Measurements from ENCODE around the gene PLXNA2.

DNA sequence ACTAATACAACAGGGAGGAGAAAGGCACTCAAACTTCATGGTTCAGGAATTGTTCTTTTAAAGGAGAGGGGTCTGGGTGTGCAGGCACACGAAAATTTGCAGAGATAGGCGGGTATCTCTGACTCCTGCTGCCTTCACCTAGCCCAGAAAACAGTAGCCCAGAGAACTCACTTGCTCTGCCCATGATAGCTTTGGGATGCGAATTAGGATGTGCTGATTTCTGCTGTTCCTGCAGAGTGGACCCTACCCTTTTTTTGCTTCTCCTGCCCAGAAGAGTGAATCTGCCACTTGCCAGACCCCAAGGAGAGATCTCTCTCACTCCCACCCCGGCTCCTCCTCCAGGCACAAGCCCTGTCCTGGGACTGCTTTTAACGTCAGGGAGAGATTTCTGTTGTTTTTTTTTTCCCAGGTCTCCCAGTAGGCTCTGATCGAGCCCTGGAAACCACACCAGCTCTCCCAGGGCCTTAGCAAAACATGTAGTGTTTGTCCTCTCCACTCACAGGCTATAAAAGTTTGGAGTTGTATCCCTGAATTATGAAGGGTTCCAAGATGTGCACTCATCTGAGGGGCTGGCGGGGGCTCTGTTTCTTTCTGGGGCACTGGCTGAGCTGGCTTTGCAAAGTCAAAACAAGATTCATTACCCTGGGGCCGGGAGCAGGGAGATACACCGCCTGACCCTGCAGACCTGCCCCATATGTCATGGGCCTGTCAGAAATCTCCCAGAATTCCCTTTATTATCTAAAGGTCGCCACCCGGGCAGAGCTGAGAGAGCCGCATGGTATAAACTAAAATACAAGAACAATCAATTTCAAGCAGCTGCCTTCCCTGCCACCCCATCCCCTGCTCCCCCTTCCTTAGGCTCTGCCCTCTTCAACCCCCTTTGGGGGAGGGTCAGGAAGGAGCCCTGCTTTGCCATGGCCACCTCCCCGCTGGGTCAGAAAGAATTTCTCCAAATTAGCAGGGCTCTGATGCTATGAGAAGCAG is 17.9 kb downstream of the PLXNA2 start:
- TF ChIP-seq, protein P1, sequence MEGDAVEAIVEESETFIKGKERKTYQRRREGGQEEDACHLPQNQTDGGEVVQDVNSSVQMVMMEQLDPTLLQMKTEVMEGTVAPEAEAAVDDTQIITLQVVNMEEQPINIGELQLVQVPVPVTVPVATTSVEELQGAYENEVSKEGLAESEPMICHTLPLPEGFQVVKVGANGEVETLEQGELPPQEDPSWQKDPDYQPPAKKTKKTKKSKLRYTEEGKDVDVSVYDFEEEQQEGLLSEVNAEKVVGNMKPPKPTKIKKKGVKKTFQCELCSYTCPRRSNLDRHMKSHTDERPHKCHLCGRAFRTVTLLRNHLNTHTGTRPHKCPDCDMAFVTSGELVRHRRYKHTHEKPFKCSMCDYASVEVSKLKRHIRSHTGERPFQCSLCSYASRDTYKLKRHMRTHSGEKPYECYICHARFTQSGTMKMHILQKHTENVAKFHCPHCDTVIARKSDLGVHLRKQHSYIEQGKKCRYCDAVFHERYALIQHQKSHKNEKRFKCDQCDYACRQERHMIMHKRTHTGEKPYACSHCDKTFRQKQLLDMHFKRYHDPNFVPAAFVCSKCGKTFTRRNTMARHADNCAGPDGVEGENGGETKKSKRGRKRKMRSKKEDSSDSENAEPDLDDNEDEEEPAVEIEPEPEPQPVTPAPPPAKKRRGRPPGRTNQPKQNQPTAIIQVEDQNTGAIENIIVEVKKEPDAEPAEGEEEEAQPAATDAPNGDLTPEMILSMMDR (IDR thresholded peaks at IDR 0.05; ENCODE audit: insufficient read depth, low read depth, low read length), result no peak
- no peak for TF ChIP-seq EZH2 (IDR thresholded peaks at IDR 0.05; ENCODE audit: insufficient read depth, low read length)

Measured in astrocyte (in vitro differentiated cells and primary cell).